ENCODE data around the gene KIAA0586. TPM values are rescaled to one million over a fixed set of nuclear protein-coding genes. Genes with fewer than 3 reads are reported as not detected.

KIAA0586 gene
- total and polyA plus RNA-seq, 9 of the 15 experiments (the other 6 are each of a cell fraction or from before 2014, with no cell fraction given) = 11.2 to 30.9 (median 22.6) TPM

DNA sequence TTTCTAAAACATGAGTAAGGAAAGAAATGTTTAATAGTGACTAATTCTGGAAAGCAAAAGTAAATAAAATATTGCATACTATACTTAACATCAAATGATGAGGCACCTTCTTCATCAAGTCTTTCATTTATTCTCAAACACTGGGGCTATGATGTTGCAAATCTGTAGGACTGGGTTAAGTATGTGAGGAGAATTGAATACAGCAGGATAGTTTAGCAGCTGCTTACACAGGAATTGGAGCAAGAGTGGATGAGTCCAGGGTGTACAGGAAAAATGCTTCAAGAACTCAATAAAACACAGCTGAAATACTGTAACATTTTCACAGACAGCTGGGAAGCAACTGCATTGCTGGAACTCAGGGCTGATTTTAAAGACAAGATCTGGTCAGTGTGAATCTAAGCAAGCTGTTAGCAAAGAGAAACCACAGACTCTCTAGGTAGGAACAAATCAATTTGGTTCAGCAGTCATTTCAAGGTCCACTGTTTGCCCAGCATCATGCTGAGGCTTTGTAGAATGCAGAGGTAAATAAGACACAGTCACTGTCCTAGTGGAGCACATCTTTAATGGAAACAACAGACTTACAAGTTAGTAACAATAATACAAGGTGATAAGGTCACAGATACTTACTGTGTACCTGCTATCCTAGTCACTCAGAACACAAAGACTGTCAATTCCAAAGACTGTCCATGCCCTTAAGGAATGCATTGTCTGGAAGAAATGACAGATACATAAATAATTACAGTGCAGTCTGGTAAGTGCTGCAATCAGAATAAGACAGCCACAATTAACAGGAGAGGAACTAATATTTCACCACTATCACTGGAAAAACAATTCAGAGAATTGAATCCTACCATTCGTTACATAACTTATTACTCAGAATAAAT is 113.5 kb downstream of the KIAA0586 start:
- no peaks in the 10 kb centered on the region for H3K9me1 ChIP-seq (ENCODE audit: control insufficient read depth, insufficient read depth, low read length)
- FAIRE-seq = peak; percentile 49
- POLR2A ChIA-PET = interaction anchor here (0.5 kb wide), 1 partner anchor 11 kb away, joined by 3 read pairs; no protein-coding TSS in a partner anchor
- TF ChIP-seq ZNF224 (CRISPR knock-in tag; IDR thresholded peaks at IDR 0.05) = no peak
- TF ChIP-seq MEIS2 (IDR thresholded peaks at IDR 0.05; ENCODE audit: partially characterized antibody) = no peak
- TF ChIP-seq, protein P1, sequence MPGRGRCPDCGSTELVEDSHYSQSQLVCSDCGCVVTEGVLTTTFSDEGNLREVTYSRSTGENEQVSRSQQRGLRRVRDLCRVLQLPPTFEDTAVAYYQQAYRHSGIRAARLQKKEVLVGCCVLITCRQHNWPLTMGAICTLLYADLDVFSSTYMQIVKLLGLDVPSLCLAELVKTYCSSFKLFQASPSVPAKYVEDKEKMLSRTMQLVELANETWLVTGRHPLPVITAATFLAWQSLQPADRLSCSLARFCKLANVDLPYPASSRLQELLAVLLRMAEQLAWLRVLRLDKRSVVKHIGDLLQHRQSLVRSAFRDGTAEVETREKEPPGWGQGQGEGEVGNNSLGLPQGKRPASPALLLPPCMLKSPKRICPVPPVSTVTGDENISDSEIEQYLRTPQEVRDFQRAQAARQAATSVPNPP (IDR thresholded peaks at IDR 0.05; ENCODE audit: borderline replicate concordance, insufficient read depth, insufficient read length) = no peak
- no peak for TF ChIP-seq ZNF699 (CRISPR knock-in tag; IDR thresholded peaks at IDR 0.05; ENCODE audit: insufficient replicate concordance)
- no peak for TF ChIP-seq SRF (CRISPR knock-in tag; IDR thresholded peaks at IDR 0.05)
- TF ChIP-seq, protein P2, sequence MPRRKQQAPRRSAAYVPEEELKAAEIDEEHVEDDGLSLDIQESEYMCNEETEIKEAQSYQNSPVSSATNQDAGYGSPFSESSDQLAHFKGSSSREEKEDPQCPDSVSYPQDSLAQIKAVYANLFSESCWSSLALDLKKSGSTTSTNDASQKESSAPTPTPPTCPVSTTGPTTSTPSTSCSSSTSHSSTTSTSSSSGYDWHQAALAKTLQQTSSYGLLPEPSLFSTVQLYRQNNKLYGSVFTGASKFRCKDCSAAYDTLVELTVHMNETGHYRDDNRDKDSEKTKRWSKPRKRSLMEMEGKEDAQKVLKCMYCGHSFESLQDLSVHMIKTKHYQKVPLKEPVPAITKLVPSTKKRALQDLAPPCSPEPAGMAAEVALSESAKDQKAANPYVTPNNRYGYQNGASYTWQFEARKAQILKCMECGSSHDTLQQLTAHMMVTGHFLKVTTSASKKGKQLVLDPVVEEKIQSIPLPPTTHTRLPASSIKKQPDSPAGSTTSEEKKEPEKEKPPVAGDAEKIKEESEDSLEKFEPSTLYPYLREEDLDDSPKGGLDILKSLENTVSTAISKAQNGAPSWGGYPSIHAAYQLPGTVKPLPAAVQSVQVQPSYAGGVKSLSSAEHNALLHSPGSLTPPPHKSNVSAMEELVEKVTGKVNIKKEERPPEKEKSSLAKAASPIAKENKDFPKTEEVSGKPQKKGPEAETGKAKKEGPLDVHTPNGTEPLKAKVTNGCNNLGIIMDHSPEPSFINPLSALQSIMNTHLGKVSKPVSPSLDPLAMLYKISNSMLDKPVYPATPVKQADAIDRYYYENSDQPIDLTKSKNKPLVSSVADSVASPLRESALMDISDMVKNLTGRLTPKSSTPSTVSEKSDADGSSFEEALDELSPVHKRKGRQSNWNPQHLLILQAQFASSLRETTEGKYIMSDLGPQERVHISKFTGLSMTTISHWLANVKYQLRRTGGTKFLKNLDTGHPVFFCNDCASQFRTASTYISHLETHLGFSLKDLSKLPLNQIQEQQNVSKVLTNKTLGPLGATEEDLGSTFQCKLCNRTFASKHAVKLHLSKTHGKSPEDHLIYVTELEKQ (CRISPR knock-in tag; IDR thresholded peaks at IDR 0.05) = no peak
- no peak for TF ChIP-seq JUNB (CRISPR knock-in tag; conservative IDR thresholded peaks at IDR 0.05)
- no peak for TF ChIP-seq SIN3A (IDR thresholded peaks at IDR 0.05; ENCODE audit: borderline replicate concordance in 2 of 2, control insufficient read depth in 1 of 2, low read depth in 2 of 2, low read length in 2 of 2)
- no peak for TF ChIP-seq PHF21A (IDR thresholded peaks at IDR 0.05; ENCODE audit: borderline replicate concordance, low read depth)
- TF ChIP-seq ZNF174 (CRISPR knock-in tag; IDR thresholded peaks at IDR 0.05) = no peak
- TF ChIP-seq, protein P3, sequence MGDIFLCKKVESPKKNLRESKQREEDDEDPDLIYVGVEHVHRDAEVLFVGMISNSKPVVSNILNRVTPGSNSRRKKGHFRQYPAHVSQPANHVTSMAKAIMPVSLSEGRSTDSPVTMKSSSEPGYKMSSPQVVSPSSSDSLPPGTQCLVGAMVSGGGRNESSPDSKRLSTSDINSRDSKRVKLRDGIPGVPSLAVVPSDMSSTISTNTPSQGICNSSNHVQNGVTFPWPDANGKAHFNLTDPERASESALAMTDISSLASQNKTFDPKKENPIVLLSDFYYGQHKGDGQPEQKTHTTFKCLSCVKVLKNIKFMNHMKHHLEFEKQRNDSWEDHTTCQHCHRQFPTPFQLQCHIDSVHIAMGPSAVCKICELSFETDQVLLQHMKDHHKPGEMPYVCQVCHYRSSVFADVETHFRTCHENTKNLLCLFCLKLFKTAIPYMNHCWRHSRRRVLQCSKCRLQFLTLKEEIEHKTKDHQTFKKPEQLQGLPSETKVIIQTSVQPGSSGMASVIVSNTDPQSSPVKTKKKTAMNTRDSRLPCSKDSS (IDR thresholded peaks at IDR 0.05; ENCODE audit: low read depth, partially characterized antibody) = no peak
- no peak for TF ChIP-seq NR2F6 (CRISPR knock-in tag; IDR thresholded peaks at IDR 0.05)
- TF ChIP-seq LARP7 (IDR thresholded peaks at IDR 0.05) = no peak
- no peak for TF ChIP-seq ZKSCAN3 (CRISPR knock-in tag; IDR thresholded peaks at IDR 0.05)
- no peak for TF ChIP-seq RBM15 (IDR thresholded peaks at IDR 0.05; ENCODE audit: insufficient read depth, low read length)
- TF ChIP-seq PURB (CRISPR knock-in tag; IDR thresholded peaks at IDR 0.05; ENCODE audit: low read depth) = no peak

More for the DNA sequence above, 113.5 kb downstream of the KIAA0586 start:
- H3K4me1 ChIP-seq (replicated peaks in 1 of 2; ENCODE audit: control insufficient read depth in 2 of 2, insufficient read depth in 2 of 2, low read length in 2 of 2) = no peaks in the 10 kb centered on the region
- H3K27ac ChIP-seq (ENCODE audit: extremely low read depth, low read depth, low read length) = no peak overlapping the region
- no peak for DNase-seq (ENCODE audit: extremely low read depth in 1 of 4, low spot score in 3 of 4)
- intact Hi-C loops (cut with micrococcal nuclease) (no loop called here), in situ Hi-C loops (cut with MboI) (no loop called here)
- H3K9me3 ChIP-seq (replicated peaks; ENCODE audit: control insufficient read depth, insufficient read depth, low read depth, low read length) = no peaks in the 10 kb centered on the region
- H3K79me2 ChIP-seq (ENCODE audit: control insufficient read depth, insufficient read depth, low read length) = no peaks in the 10 kb centered on the region
- no peaks in the 10 kb centered on the region for H3K27me3 ChIP-seq (ENCODE audit: control insufficient read depth in 2 of 2, insufficient read depth in 2 of 2, low read length in 2 of 2)
- no peak overlapping the region for H3K9ac ChIP-seq (ENCODE audit: insufficient read depth in 1 of 2, low read depth in 2 of 2, low read length in 2 of 2)
- no peak overlapping the region for H2AFZ ChIP-seq (ENCODE audit: low read depth, low read length)
- WGBS (ENCODE audit: insufficient coverage, low coverage, missing lambda C conversion rate) = 86% methylated on average over 1 of the region's 1 CpG
- no peak for ATAC-seq
- CTCF ChIA-PET (ENCODE audit: low intra/inter-chr PET ratio) = no interaction called here
- no peak overlapping the region for H3K4me2 ChIP-seq (ENCODE audit: insufficient read depth, low read length)
- no TSS peak for BruUV-seq (replicated peaks)
- no peaks in the 10 kb centered on the region for H4K20me1 ChIP-seq (replicated peaks; ENCODE audit: control insufficient read depth, insufficient read depth, low read length)
- no peak overlapping the region for H3K4me3 ChIP-seq
- no peaks in the 10 kb centered on the region for H3K36me3 ChIP-seq (ENCODE audit: control insufficient read depth, insufficient read depth, low read length)
